ENCODE data around the gene RNMT. TPM values are rescaled to one million over a fixed set of nuclear protein-coding genes. Genes with fewer than 3 reads are reported as not detected.

RNMT gene
- total RNA-seq, 1 experiment from 2014 or later: 58.0 TPM

GRCh38 chr18:13796515-13796914, 70.0 kb downstream of the RNMT start:
- TF ChIP-seq CTCF (IDR thresholded peaks at IDR 0.05 in 2 of 3, conservative IDR thresholded peaks at IDR 0.05 in 1 of 3; ENCODE audit: borderline replicate concordance in 1 of 3, insufficient read depth in 1 of 3, low read depth in 2 of 3, low read length in 2 of 3): no peak
- TF ChIP-seq ELF1 (IDR thresholded peaks at IDR 0.05; ENCODE audit: borderline replicate concordance, low read depth): no peak
- TF ChIP-seq MAX (IDR thresholded peaks at IDR 0.05): no peak
- TF ChIP-seq ZNF274 (IDR thresholded peaks at IDR 0.05; ENCODE audit: low read depth, low read length): no peak
- TF ChIP-seq EZH2phosphoT487 (IDR thresholded peaks at IDR 0.05; ENCODE audit: borderline replicate concordance): no peak
- TF ChIP-seq JUND (IDR thresholded peaks at IDR 0.05): no peak
- TF ChIP-seq POLR2A (IDR thresholded peaks at IDR 0.05; ENCODE audit: borderline replicate concordance, extremely low read depth, insufficient read depth, insufficient read length): no peak
- no peak for TF ChIP-seq ATF3 (IDR thresholded peaks at IDR 0.05)
- no peak for TF ChIP-seq ZBTB33 (IDR thresholded peaks at IDR 0.05; ENCODE audit: extremely low read depth, insufficient replicate concordance, low read length)
- no peak for TF ChIP-seq ZFX (IDR thresholded peaks at IDR 0.05)
- TF ChIP-seq EZH2 (IDR thresholded peaks at IDR 0.05): no peak
- TF ChIP-seq RAD21 (IDR thresholded peaks at IDR 0.05; ENCODE audit: low read depth): no peak
- TF ChIP-seq CBX3 (IDR thresholded peaks at IDR 0.05; ENCODE audit: low read depth): no peak
- no peak for TF ChIP-seq REST (IDR thresholded peaks at IDR 0.05; ENCODE audit: low read depth)
- TF ChIP-seq POLR2AphosphoS5 (IDR thresholded peaks at IDR 0.05; ENCODE audit: low read depth, low read length): no peak
- TF ChIP-seq FOSL1 (IDR thresholded peaks at IDR 0.05; ENCODE audit: low read depth): no peak
- TF ChIP-seq CEBPB (IDR thresholded peaks at IDR 0.05; ENCODE audit: low read depth): no peak
- no peak for TF ChIP-seq SP1 (IDR thresholded peaks at IDR 0.05; ENCODE audit: low read depth)
- no peak for TF ChIP-seq TCF7L2 (IDR thresholded peaks at IDR 0.05; ENCODE audit: borderline replicate concordance, extremely low read depth, insufficient read depth, insufficient read length)
- TF ChIP-seq YY1 (IDR thresholded peaks at IDR 0.05; ENCODE audit: extremely low read depth, insufficient replicate concordance, low read depth, low read length): no peak
- DNase-seq (ENCODE audit: low read depth, low spot score) (no peak), ATAC-seq (no peak)
- H3K4me3 ChIP-seq (replicated peaks in 1 of 2; ENCODE audit: low read depth in 1 of 2, low read length in 2 of 2): no peak overlapping the region
- no peaks in the 10 kb centered on the region for H3K79me2 ChIP-seq (ENCODE audit: insufficient read depth, low read length)
- H3K4me2 ChIP-seq (ENCODE audit: low read length): peak overlapping the region; percentile 27
- intact Hi-C loops (cut with micrococcal nuclease): no loop called here
- H2AFZ ChIP-seq (ENCODE audit: low read depth, low read length, poor library complexity, severe bottlenecking): no peak overlapping the region
- ChIA-PET CTCF (no interaction called here), POLR2A (no interaction called here), RAD21 (ENCODE audit: low non-redundant PET in 1 of 2, low total read pairs in 2 of 2, uncharacterized antibody in 2 of 2, unreplicated experiment in 2 of 2) (no interaction called here)
- H3K4me1 ChIP-seq (ENCODE audit: control insufficient read depth in 1 of 2, insufficient read depth in 2 of 2, low read length in 2 of 2): peaks cover 16 to 26% of the 10 kb centered on the region in 2 experiments
- H4K20me1 ChIP-seq (ENCODE audit: insufficient read depth): no peaks in the 10 kb centered on the region
- H3K27ac ChIP-seq (ENCODE audit: low read depth, low read length): no peak overlapping the region
- H3K36me3 ChIP-seq (ENCODE audit: control insufficient read depth in 1 of 2, insufficient read depth in 2 of 2, low read length in 2 of 2): no peaks in the 10 kb centered on the region
- H3K9ac ChIP-seq (ENCODE audit: low read length): no peak overlapping the region
- H3K27me3 ChIP-seq (ENCODE audit: insufficient read depth, low read length): no peaks in the 10 kb centered on the region
- BruUV-seq (replicated peaks): no TSS peak
- H3K9me3 ChIP-seq (ENCODE audit: control insufficient read depth in 1 of 2, insufficient read depth in 1 of 2, low read depth in 1 of 2, low read length in 2 of 2): no peaks in the 10 kb centered on the region
- H3K9me2 ChIP-seq (ENCODE audit: insufficient read depth): no peaks in the 10 kb centered on the region

All from HCT116 (cell line).